T-helper 1 cell treated with Interleukin-12 subunit alpha and Interleukin-12 subunit beta and Interleukin-4 antibody, amounts not matched to agents 30 ng/mL and 1 ng/mL, for 36 hours (primary cell): ENCODE data around the gene SCAMP3. TPM values are rescaled to one million over a fixed set of nuclear protein-coding genes. Genes with fewer than 3 reads are reported as not detected.
"Not testable (repeated sequence)": the region's sequence is repeated elsewhere in the genome, so short reads cannot be mapped to it uniquely, and the experiment has no call there.

Experiments used
- intact Hi-C: fragments of 100-400 bp; cut with micrococcal nuclease; formaldehyde crosslinking; loops from one replicate; pipeline ENCODE4 v1.15.1; 2024
- total RNA-seq: library from RNA; stranded (reverse); gene quantifications from 2 replicates; pipeline ENCODE4 v1.2.3, GENCODE V29; 2022

Gene SCAMP3
- 152 and 165 TPM in 2 replicates for total RNA-seq

GRCh38 chr1:155261852-155262673 lies at the start of gene SCAMP3:
Gene SCAMP3 (minus strand): TSS chr1:155262360. CDS start chr1:155262151, 209 bp downstream.
- intact Hi-C loops = loop anchor here (1.0 to 2.0 kb wide), 7 partner anchors 11 to 759 kb away; partner anchors contain the start of genes CLK2, FDPS, HCN3 and MTX1

- intact Hi-C loops = loop anchor here (5.0 kb wide), 1 partner anchor 253 kb away; the partner anchor contains the start of gene ASH1L
Observed at GRCh38 chr1:155309423-155310021, 47.4 kb upstream of the SCAMP3 start.

GRCh38 chr1:155308493-155309422 lies 46.6 kb upstream of the SCAMP3 start, which contains the start of gene FDPS:
Gene FDPS (plus strand): TSS chr1:155308866. CDS start chr1:155309790, 924 bp downstream.
- intact Hi-C loops = loop anchor here (1.0 to 5.0 kb wide), 10 partner anchors 15 to 551 kb away; partner anchors contain the start of genes ASH1L, CLK2, HCN3 and MSTO1

- intact Hi-C loops = loop anchor here (5.0 kb wide), 1 partner anchor 255 kb away; the partner anchor contains the start of gene ASH1L
Observed at GRCh38 chr1:155307247-155307740, 45.1 kb upstream of the SCAMP3 start.

- intact Hi-C loops = loop anchor here (5.0 kb wide), 1 partner anchor 256 kb away; the partner anchor contains the start of gene ASH1L
Observed at GRCh38 chr1:155305881-155306391, 43.8 kb upstream of the SCAMP3 start.

- intact Hi-C loops = loop anchor here (5.0 kb wide), 1 partner anchor 258 kb away; the partner anchor contains the start of gene ASH1L
Observed at GRCh38 chr1:155304558-155305063, 42.5 kb upstream of the SCAMP3 start.

GRCh38 chr1:155301342-155301841 lies 39.2 kb upstream of the SCAMP3 start, which contains the start of gene PKLR:
Gene PKLR (minus strand): TSS chr1:155301438. CDS start chr1:155301395, 43 bp downstream.
- intact Hi-C loops = no loop called here

- intact Hi-C loops = no loop called here
Observed at GRCh38 chr1:155300553-155301329, 38.6 kb upstream of the SCAMP3 start.

GRCh38 chr1:155300024-155300423 lies 37.9 kb upstream of the SCAMP3 start:
- intact Hi-C loops = no loop called here

GRCh38 chr1:155297384-155297783 lies 35.2 kb upstream of the SCAMP3 start:
- intact Hi-C loops = no loop called here

GRCh38 chr1:155296661-155297060 lies 34.5 kb upstream of the SCAMP3 start:
- intact Hi-C loops = no loop called here

GRCh38 chr1:155295942-155296267 lies 33.7 kb upstream of the SCAMP3 start:
- intact Hi-C loops = no loop called here

GRCh38 chr1:155295183-155295941 lies 33.2 kb upstream of the SCAMP3 start:
- intact Hi-C loops = no loop called here

GRCh38 chr1:155294520-155295182 lies 32.5 kb upstream of the SCAMP3 start:
- intact Hi-C loops = no loop called here

- intact Hi-C loops = no loop called here
Observed at GRCh38 chr1:155293086-155293749, 31.1 kb upstream of the SCAMP3 start.

- intact Hi-C loops = not testable (repeated sequence)
Observed at GRCh38 chr1:155291006-155291405, 28.8 kb upstream of the SCAMP3 start.

- intact Hi-C loops = no loop called here
Observed at GRCh38 chr1:155287987-155288543, 25.9 kb upstream of the SCAMP3 start.
